Trophoblast cell (in vitro differentiated cells and primary cell): ENCODE data around the gene KIF18B.

ENCODE experiments used
- DNase-seq, 2 donors: peaks; one replicate each; pipeline ENCODE4 v3.0.0-alpha.2; 2016
- H2AFZ ChIP-seq: 2 replicates; pipeline ENCODE4 v1.6.1; 2013; ENCODE audit warnings: low read length, moderate library complexity, mild to moderate bottlenecking; ENCODE audit not compliant: insufficient read depth, poor library complexity
- H2AK5ac ChIP-seq: 2 replicates; pipeline ENCODE4 v1.6.1; 2013; ENCODE audit warnings: mild to moderate bottlenecking, low read length
- H2BK120ac ChIP-seq: 2 replicates; pipeline ENCODE4 v1.6.1; 2013; ENCODE audit warnings: low read length, mild to moderate bottlenecking, moderate library complexity; ENCODE audit not compliant: insufficient read depth, poor library complexity
- H2BK12ac ChIP-seq: 2 replicates; pipeline ENCODE4 v1.6.1; 2013; ENCODE audit warnings: mild to moderate bottlenecking, low read length, moderate library complexity
- H2BK5ac ChIP-seq: 2 replicates; pipeline ENCODE4 v1.6.1; 2013; ENCODE audit warnings: low read length, low read depth, moderate library complexity, mild to moderate bottlenecking; ENCODE audit not compliant: poor library complexity
- H3K14ac ChIP-seq: 2 replicates; pipeline ENCODE4 v1.6.1; 2013; ENCODE audit warnings: mild to moderate bottlenecking, low read length
- H3K18ac ChIP-seq: 2 replicates; pipeline ENCODE4 v1.6.1; 2013; ENCODE audit warnings: mild to moderate bottlenecking, low read length
- H3K23ac ChIP-seq: 2 replicates; pipeline ENCODE4 v1.6.1; 2013; ENCODE audit warnings: low read length
- H3K27ac ChIP-seq: 2 replicates; pipeline ENCODE4 v1.5.1; 2013; ENCODE audit warnings: low read depth, mild to moderate bottlenecking, inconsistent platforms, low read length, moderate library complexity
- H3K27me3 ChIP-seq: 2 replicates; pipeline ENCODE4 v1.6.1; 2013; ENCODE audit warnings: inconsistent platforms, mild to moderate bottlenecking, low read length, moderate library complexity; ENCODE audit not compliant: insufficient read depth
- H3K36me3 ChIP-seq, 2 experiments: 1 replicate in 1 of 2; 2 replicates in 1 of 2; pipeline ENCODE4 v1.6.1; 2013; ENCODE audit warnings: low read length in 2 of 2, mild to moderate bottlenecking in 2 of 2, moderate library complexity in 1 of 2; ENCODE audit not compliant: insufficient read depth in 2 of 2, control insufficient read depth in 1 of 2
- H3K4ac ChIP-seq: 2 replicates; pipeline ENCODE4 v1.6.1; 2013; ENCODE audit warnings: low read depth, mild to moderate bottlenecking, low read length, moderate library complexity
- H3K4me1 ChIP-seq, 2 experiments: 1 replicate in 1 of 2; 2 replicates in 1 of 2; pipeline ENCODE4 v1.6.1; 2013; ENCODE audit warnings: low read length in 2 of 2, mild to moderate bottlenecking in 2 of 2, moderate library complexity in 1 of 2; ENCODE audit not compliant: insufficient read depth in 2 of 2, control insufficient read depth in 1 of 2
- H3K4me2 ChIP-seq: 2 replicates; pipeline ENCODE4 v1.6.1; 2013; ENCODE audit warnings: inconsistent platforms, mild to moderate bottlenecking, low read length, moderate library complexity
- H3K4me3 ChIP-seq: 2 replicates; pipeline ENCODE4 v1.5.1; 2013; ENCODE audit warnings: mild to moderate bottlenecking, low read depth, low read length, inconsistent platforms
- H3K79me1 ChIP-seq: one replicate; pipeline ENCODE4 v1.6.1; 2013; ENCODE audit warnings: low read length
- H3K79me2 ChIP-seq: 2 replicates; pipeline ENCODE4 v1.6.1; 2013; ENCODE audit warnings: low read length, mild to moderate bottlenecking; ENCODE audit not compliant: control insufficient read depth, insufficient read depth, poor library complexity
- H3K9ac ChIP-seq: 2 replicates; pipeline ENCODE4 v1.6.1; 2013; ENCODE audit warnings: mild to moderate bottlenecking, low read length
- H3K9me3 ChIP-seq: 2 replicates; pipeline ENCODE4 v1.6.1; 2013; ENCODE audit warnings: low read depth, mild to moderate bottlenecking, control low read depth, inconsistent platforms, low read length; ENCODE audit not compliant: insufficient read depth
- H4K12ac ChIP-seq: 2 replicates; pipeline ENCODE4 v1.6.1; 2013; ENCODE audit warnings: low read depth, mild to moderate bottlenecking, low read length, moderate library complexity
- H4K8ac ChIP-seq: 2 replicates; pipeline ENCODE4 v1.6.1; 2013; ENCODE audit warnings: low read depth, mild to moderate bottlenecking, low read length, moderate library complexity
- H4K91ac ChIP-seq: one replicate; pipeline ENCODE4 v1.6.1; 2013; ENCODE audit warnings: low read depth, mild to moderate bottlenecking, low read length, moderate library complexity
- WGBS: extraction: QIAGEN DNeasy Blood & Tissue Kit; methylation state at CpG from one replicate; pipeline ENCODE4 v1.1.7; 2013; ENCODE audit warnings: missing lambda C conversion rate; ENCODE audit not compliant: insufficient read length, insufficient coverage; ENCODE audit errors: extremely low coverage; 5-methylcytosine and 5-hydroxymethylcytosine counted together

Gene KIF18B

GRCh38 chr17:44911133-44912001, 36.2 kb downstream of the KIF18B start:
- Histone ChIP-seq H3K27ac (no peak overlapping the region), H3K27me3 (no peaks in the 10 kb centered on the region), H4K12ac (no peak overlapping the region), H2AK5ac (no peak overlapping the region), H3K4me1 (peaks cover 3 to 6% of the 10 kb centered on the region in 2 experiments), H4K8ac (no peak overlapping the region), H3K36me3 (no peaks in the 10 kb centered on the region), H3K4ac (no peak overlapping the region), H3K79me2 (no peaks in the 10 kb centered on the region), H2BK5ac (no peak overlapping the region), H2BK12ac (no peak overlapping the region), H2AFZ (peak overlapping the region; percentile 12), H3K14ac (no peak overlapping the region), H3K18ac (no peak overlapping the region), H3K23ac (no peak overlapping the region), H4K91ac (no peak overlapping the region), H3K4me2 (peak overlapping the region; percentile 69), H2BK120ac (no peak overlapping the region), H3K79me1 (no peaks in the 10 kb centered on the region), H3K9me3 (no peaks in the 10 kb centered on the region), H3K9ac (no peak overlapping the region), H3K4me3 (peak overlapping the region; percentile 27)
- no CpG with 5 or more reads among the region's 56 CpGs for WGBS
- DNase-seq: peak; percentile 58 to 77

GRCh38 chr17:44910231-44911106, 37.1 kb downstream of the KIF18B start:
- Histone ChIP-seq H4K12ac (no peak overlapping the region), H4K91ac (no peak overlapping the region), H4K8ac (no peak overlapping the region), H3K18ac (no peak overlapping the region), H2AFZ (no peak overlapping the region), H3K4me3 (no peak overlapping the region), H3K4me1 (peaks cover 6 to 9% of the 10 kb centered on the region in 2 experiments), H3K27me3 (no peaks in the 10 kb centered on the region), H3K9me3 (no peaks in the 10 kb centered on the region), H3K27ac (no peak overlapping the region), H3K4me2 (no peak overlapping the region), H2BK120ac (no peak overlapping the region), H3K23ac (no peak overlapping the region), H3K14ac (no peak overlapping the region), H3K4ac (no peak overlapping the region), H3K79me1 (no peaks in the 10 kb centered on the region), H3K79me2 (no peaks in the 10 kb centered on the region), H2BK5ac (no peak overlapping the region), H2BK12ac (no peak overlapping the region), H2AK5ac (no peak overlapping the region), H3K9ac (no peak overlapping the region), H3K36me3 (no peaks in the 10 kb centered on the region)
- WGBS: no CpG with 5 or more reads among the region's 13 CpGs
- no peak for DNase-seq

- no peak overlapping the region for H3K9ac ChIP-seq
- no peak overlapping the region for H3K4ac ChIP-seq
- no peak overlapping the region for H4K8ac ChIP-seq
- peaks cover 6 to 9% of the 10 kb centered on the region in 2 experiments for H3K4me1 ChIP-seq
- H2BK120ac ChIP-seq: no peak overlapping the region
- WGBS: no CpG with 5 or more reads among the region's 11 CpGs
- no peak overlapping the region for H3K27ac ChIP-seq
- H3K79me1 ChIP-seq: no peaks in the 10 kb centered on the region
- H3K23ac ChIP-seq: no peak overlapping the region
- no peaks in the 10 kb centered on the region for H3K36me3 ChIP-seq
- H2BK12ac ChIP-seq: no peak overlapping the region
- H4K91ac ChIP-seq: no peak overlapping the region
- no peaks in the 10 kb centered on the region for H3K9me3 ChIP-seq
- H3K27me3 ChIP-seq: no peaks in the 10 kb centered on the region
- no peak overlapping the region for H4K12ac ChIP-seq
- H3K79me2 ChIP-seq: no peaks in the 10 kb centered on the region
- H3K4me2 ChIP-seq: no peak overlapping the region
- H3K18ac ChIP-seq: no peak overlapping the region
- no peak for DNase-seq
- no peak overlapping the region for H3K14ac ChIP-seq
- no peak overlapping the region for H3K4me3 ChIP-seq
- H2AFZ ChIP-seq: no peak overlapping the region
- H2BK5ac ChIP-seq: no peak overlapping the region
- no peak overlapping the region for H2AK5ac ChIP-seq
These were observed 37.9 kb downstream of the KIF18B start for GRCh38 chr17:44909681-44910144.

- Histone ChIP-seq H2BK12ac (no peak overlapping the region), H3K9ac (no peak overlapping the region), H4K91ac (no peak overlapping the region), H2AFZ (no peak overlapping the region), H3K18ac (no peak overlapping the region), H3K79me1 (no peaks in the 10 kb centered on the region), H3K79me2 (no peaks in the 10 kb centered on the region), H3K27me3 (no peaks in the 10 kb centered on the region), H3K9me3 (no peaks in the 10 kb centered on the region), H2AK5ac (no peak overlapping the region), H3K4me1 (peaks cover 6 to 9% of the 10 kb centered on the region in 2 experiments), H3K36me3 (no peaks in the 10 kb centered on the region), H3K4me2 (no peak overlapping the region), H4K8ac (no peak overlapping the region), H3K14ac (no peak overlapping the region), H3K23ac (no peak overlapping the region), H4K12ac (no peak overlapping the region), H3K4ac (no peak overlapping the region), H2BK5ac (no peak overlapping the region), H3K27ac (no peak overlapping the region), H3K4me3 (no peak overlapping the region), H2BK120ac (no peak overlapping the region)
- no CpG with 5 or more reads among the region's 10 CpGs for WGBS
- no peak for DNase-seq
These were observed 38.7 kb downstream of the KIF18B start for GRCh38 chr17:44908761-44909326.
